Mesendoderm (in vitro differentiated cells): ENCODE data around the gene CCM2.
"Not testable (repeated sequence)": the region's sequence is repeated elsewhere in the genome, so short reads cannot be mapped to it uniquely, and the experiment has no call there.

Source experiments
- DNase-seq: peaks from one replicate; pipeline ENCODE4 v3.0.0; 2013
- H2AK5ac ChIP-seq: 2 replicates; pipeline ENCODE4 v1.6.1; 2013; ENCODE audit warnings: low read length, inconsistent platforms
- H2BK120ac ChIP-seq: 2 replicates; pipeline ENCODE4 v1.6.1; 2013; ENCODE audit warnings: low read depth, mild to moderate bottlenecking, low read length, moderate library complexity, mixed read lengths
- H2BK15ac ChIP-seq: replicated peaks from 2 replicates; pipeline ENCODE4 v1.6.1; 2013; ENCODE audit warnings: low read depth, mild to moderate bottlenecking, moderate library complexity
- H2BK5ac ChIP-seq: 2 replicates; pipeline ENCODE4 v1.6.1; 2013; ENCODE audit warnings: low read length, inconsistent platforms
- H3K18ac ChIP-seq: 2 replicates; pipeline ENCODE4 v1.6.1; 2013; ENCODE audit warnings: mild to moderate bottlenecking, low read length, mixed read lengths
- H3K23ac ChIP-seq: one replicate; pipeline ENCODE4 v1.6.1; 2013; ENCODE audit warnings: low read length
- H3K27ac ChIP-seq: 2 replicates; pipeline ENCODE4 v1.5.1; 2013; ENCODE audit warnings: low read depth, mild to moderate bottlenecking, inconsistent platforms, low read length, moderate library complexity
- H3K27me3 ChIP-seq: 2 replicates; pipeline ENCODE4 v1.6.1; 2013; ENCODE audit warnings: low read length, control low read depth, mild to moderate bottlenecking, inconsistent platforms; ENCODE audit not compliant: insufficient read depth, poor library complexity
- H3K36me3 ChIP-seq: 2 replicates; pipeline ENCODE4 v1.6.1; 2013; ENCODE audit warnings: low read length, inconsistent platforms; ENCODE audit not compliant: control insufficient read depth, insufficient read depth
- H3K4ac ChIP-seq: one replicate; pipeline ENCODE4 v1.6.1; 2013; ENCODE audit warnings: low read depth, mild to moderate bottlenecking, low read length, moderate library complexity
- H3K4me1 ChIP-seq: 2 replicates; pipeline ENCODE4 v1.6.1; 2013; ENCODE audit warnings: low read depth, low read length, inconsistent platforms; ENCODE audit not compliant: control insufficient read depth
- H3K4me2 ChIP-seq: 2 replicates; pipeline ENCODE4 v1.6.1; 2013; ENCODE audit warnings: low read length
- H3K4me3 ChIP-seq: 2 replicates; pipeline ENCODE4 v1.5.1; 2013; ENCODE audit warnings: mild to moderate bottlenecking, low read length
- H3K56ac ChIP-seq: one replicate; pipeline ENCODE4 v1.6.1; 2013; ENCODE audit warnings: low read length
- H3K79me1 ChIP-seq: 2 replicates; pipeline ENCODE4 v1.6.1; 2013; ENCODE audit warnings: low read length, inconsistent platforms
- H3K79me2 ChIP-seq: 2 replicates; pipeline ENCODE4 v1.6.1; 2013; ENCODE audit warnings: mild to moderate bottlenecking, low read length; ENCODE audit not compliant: control insufficient read depth, insufficient read depth
- H3K9ac ChIP-seq: 2 replicates; pipeline ENCODE4 v1.6.1; 2013; ENCODE audit warnings: low read length, inconsistent platforms
- H4K5ac ChIP-seq: one replicate; pipeline ENCODE4 v1.6.1; 2013; ENCODE audit warnings: low read length
- H4K8ac ChIP-seq: one replicate; pipeline ENCODE4 v1.6.1; 2013; ENCODE audit warnings: low read depth, mild to moderate bottlenecking, control low read depth, low read length, moderate library complexity
- WGBS: extraction: QIAGEN DNeasy Blood & Tissue Kit; methylation state at CpG from one replicate; pipeline ENCODE4 v1.1.7; 2013; ENCODE audit warnings: low lambda C conversion rate, missing lambda C conversion rate; ENCODE audit not compliant: insufficient coverage; ENCODE audit errors: extremely low coverage; 5-methylcytosine and 5-hydroxymethylcytosine counted together

Gene CCM2

DNA sequence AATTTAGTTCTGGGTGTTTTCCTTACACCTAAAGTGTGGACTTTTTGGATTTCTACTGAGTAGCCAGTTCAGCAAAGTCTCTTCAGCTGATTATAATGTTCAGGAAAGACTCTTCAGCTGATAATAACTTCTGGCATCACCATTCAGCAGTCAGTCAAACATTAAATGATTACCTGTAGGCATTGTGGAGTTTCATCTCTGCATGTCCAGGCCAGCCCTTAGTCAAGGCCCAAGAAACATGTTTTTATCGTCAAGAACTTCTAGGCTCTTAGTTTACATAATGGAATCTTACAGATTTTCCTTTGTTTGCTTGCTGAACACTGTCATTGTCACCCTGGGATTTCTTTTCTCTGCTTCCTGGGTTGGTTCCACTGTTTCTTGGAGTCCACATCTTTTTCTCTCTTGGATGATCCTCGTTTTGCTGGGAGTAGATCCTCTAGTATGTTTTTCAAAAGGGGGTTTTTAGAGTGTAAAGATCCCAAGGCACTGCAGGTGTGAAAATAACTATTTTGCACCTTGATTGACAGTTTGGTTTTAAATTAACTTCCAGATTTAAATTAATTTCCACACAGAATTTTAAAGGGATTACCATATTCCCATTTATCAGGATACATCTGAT, 24.2 kb downstream of the CCM2 start:
- DNase-seq, result no peak
- Histone ChIP-seq H3K36me3 (no peaks in the 10 kb centered on the region), H2BK15ac (no peak overlapping the region), H3K4me1 (no peaks in the 10 kb centered on the region), H3K4ac (no peak overlapping the region), H3K27me3 (no peaks in the 10 kb centered on the region), H2AK5ac (no peak overlapping the region), H3K4me2 (no peak overlapping the region), H3K79me2 (peaks cover 3% of the 10 kb centered on the region), H3K79me1 (peaks cover 11% of the 10 kb centered on the region), H3K56ac (no peak overlapping the region), H4K5ac (no peak overlapping the region), H3K18ac (no peak overlapping the region), H3K23ac (no peak overlapping the region), H4K8ac (no peak overlapping the region), H3K4me3 (no peak overlapping the region), H3K27ac (no peak overlapping the region), H2BK120ac (no peak overlapping the region), H3K9ac (no peak overlapping the region), H2BK5ac (no peak overlapping the region)
- no CpG with 5 or more reads among the region's 2 CpGs for WGBS

DNA sequence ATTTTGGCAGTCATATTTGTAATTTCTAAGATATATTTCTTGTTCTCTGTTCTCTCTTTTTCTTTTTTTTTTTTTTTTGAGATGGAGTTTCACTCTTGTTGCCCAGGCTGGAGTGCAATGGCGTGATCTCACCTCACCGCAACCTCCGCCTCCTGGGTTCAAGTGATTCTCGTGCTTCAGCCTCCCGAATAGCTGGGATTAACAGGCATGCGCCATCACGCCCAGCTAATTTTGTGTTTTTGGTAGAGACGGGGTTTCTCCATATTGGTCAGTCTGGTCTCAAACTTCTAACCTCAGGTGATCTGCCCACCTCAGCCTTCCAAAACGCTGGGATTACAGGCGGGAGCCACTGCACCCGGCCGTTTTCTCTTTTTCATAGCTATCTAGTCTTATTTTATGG, 25.5 kb downstream of the CCM2 start:
- not testable (repeated sequence) for H4K8ac ChIP-seq, H3K36me3 ChIP-seq, H3K4me2 ChIP-seq, H3K4me3 ChIP-seq, DNase-seq, H3K4ac ChIP-seq, H3K23ac ChIP-seq, H3K79me2 ChIP-seq, H2BK15ac ChIP-seq, H3K18ac ChIP-seq, H4K5ac ChIP-seq, H2BK5ac ChIP-seq, H3K4me1 ChIP-seq, H3K27ac ChIP-seq, H3K56ac ChIP-seq, H2BK120ac ChIP-seq, H3K27me3 ChIP-seq, H2AK5ac ChIP-seq, H3K9ac ChIP-seq
- no CpG with 5 or more reads among the region's 12 CpGs for WGBS
- peaks cover 16% of the 10 kb centered on the region for H3K79me1 ChIP-seq

DNA sequence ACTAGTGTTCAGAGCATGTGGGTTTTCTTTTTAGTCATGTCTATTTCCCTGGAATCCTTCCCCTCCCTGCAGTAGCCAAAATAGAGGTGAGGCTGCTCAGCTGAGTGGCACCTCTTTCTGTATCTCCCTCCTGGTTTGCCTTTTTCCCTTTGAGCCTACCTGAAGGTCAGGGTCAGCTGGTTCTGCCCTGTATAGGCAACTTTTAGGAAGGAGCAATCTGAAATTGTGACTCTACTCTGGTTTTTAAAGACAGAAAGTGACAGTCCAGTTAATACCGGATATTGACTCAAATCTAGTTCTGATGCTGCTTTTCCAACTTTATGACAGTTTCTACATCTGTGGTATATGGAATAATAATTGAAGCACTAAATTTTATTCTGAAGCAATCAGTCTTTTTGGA, 26.0 kb downstream of the CCM2 start:
- Histone ChIP-seq H3K56ac (no peak overlapping the region), H3K36me3 (no peaks in the 10 kb centered on the region), H4K5ac (no peak overlapping the region), H3K4me1 (no peaks in the 10 kb centered on the region), H3K18ac (no peak overlapping the region), H2AK5ac (no peak overlapping the region), H3K4me2 (no peak overlapping the region), H3K27ac (no peak overlapping the region), H3K23ac (no peak overlapping the region), H3K27me3 (no peaks in the 10 kb centered on the region), H3K9ac (no peak overlapping the region), H3K4ac (no peak overlapping the region), H3K79me1 (peaks cover 16% of the 10 kb centered on the region), H2BK15ac (no peak overlapping the region), H3K79me2 (peaks cover 3% of the 10 kb centered on the region), H4K8ac (no peak overlapping the region), H3K4me3 (no peak overlapping the region), H2BK120ac (no peak overlapping the region), H2BK5ac (no peak overlapping the region)
- no peak for DNase-seq
- WGBS, result no CpG with 5 or more reads among the region's 1 CpG

DNA sequence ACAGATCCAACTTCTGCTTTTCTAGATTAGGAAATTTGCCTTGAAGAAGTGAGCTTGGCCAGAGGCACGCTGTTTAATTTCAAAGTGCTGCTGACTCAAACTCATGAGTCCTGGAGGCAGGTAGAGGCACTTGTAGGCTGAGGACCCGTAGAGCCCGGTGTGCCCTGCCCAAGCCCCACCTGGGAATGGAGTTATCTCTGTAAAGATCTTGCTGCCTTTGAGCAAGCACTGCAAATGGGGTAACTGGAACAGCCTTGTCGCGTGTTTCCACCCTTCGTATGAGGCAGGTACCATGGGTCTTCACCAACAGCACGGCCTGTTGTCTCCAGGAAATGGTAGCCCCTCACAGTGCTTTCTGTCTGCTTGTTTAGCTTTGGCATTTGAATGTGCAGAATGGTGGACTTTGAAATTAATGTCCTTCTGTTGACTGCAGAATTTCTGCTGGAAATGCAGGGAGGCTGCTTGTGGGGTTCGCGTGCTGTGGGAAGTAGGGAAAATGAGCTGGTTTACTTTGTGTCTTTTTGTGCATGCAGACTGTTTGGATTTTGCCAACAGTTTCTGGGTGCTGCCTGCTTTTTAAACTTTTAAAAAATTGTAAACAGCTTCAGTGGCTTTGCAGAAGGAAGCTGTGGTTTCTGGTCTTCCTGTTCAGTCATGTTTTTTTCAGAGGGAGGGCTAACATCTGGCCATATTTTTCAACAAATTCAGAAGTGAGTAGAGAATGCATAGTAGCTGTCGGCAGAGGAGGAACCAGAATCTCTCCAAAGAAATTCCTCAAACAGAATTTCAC, 27.2 kb downstream of the CCM2 start:
- no peak for DNase-seq
- Histone ChIP-seq H3K23ac (no peak overlapping the region), H4K5ac (no peak overlapping the region), H3K79me1 (peaks cover 15% of the 10 kb centered on the region), H3K4me1 (no peaks in the 10 kb centered on the region), H3K4me3 (no peak overlapping the region), H3K4me2 (no peak overlapping the region), H3K18ac (no peak overlapping the region), H3K27ac (no peak overlapping the region), H2BK120ac (no peak overlapping the region), H2BK5ac (no peak overlapping the region), H4K8ac (no peak overlapping the region), H2AK5ac (no peak overlapping the region), H3K27me3 (no peaks in the 10 kb centered on the region), H3K56ac (no peak overlapping the region), H3K9ac (no peak overlapping the region), H3K4ac (no peak overlapping the region), H2BK15ac (no peak overlapping the region), H3K79me2 (peaks cover 3% of the 10 kb centered on the region), H3K36me3 (no peaks in the 10 kb centered on the region)
- WGBS, result no CpG with 5 or more reads among the region's 10 CpGs

DNA sequence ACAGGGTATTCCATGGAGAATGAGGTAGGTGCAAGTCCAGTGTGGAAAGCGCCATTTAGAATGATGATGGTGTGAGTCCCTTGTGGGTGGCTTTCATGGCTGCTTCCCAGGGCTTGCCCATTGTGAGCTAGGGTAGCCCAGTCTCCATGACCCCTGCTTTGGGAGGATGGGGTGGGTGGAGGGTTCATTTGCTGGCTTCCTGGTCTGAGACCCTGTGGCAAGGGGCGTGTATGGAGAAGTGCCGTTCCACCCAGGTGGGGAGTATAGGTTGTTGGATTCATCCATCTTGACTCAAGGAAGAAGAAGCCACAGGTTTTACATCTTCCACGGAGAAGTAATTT, 27.7 kb downstream of the CCM2 start:
- Histone ChIP-seq H4K5ac (no peak overlapping the region), H3K56ac (no peak overlapping the region), H3K23ac (no peak overlapping the region), H2BK120ac (no peak overlapping the region), H2BK5ac (no peak overlapping the region), H3K18ac (no peak overlapping the region), H2AK5ac (no peak overlapping the region), H3K4me2 (no peak overlapping the region), H2BK15ac (no peak overlapping the region), H4K8ac (no peak overlapping the region), H3K36me3 (no peaks in the 10 kb centered on the region), H3K79me2 (peaks cover 3% of the 10 kb centered on the region), H3K79me1 (peaks cover 15% of the 10 kb centered on the region), H3K4me1 (no peaks in the 10 kb centered on the region), H3K4me3 (no peak overlapping the region), H3K9ac (no peak overlapping the region), H3K27ac (no peak overlapping the region), H3K27me3 (no peaks in the 10 kb centered on the region), H3K4ac (no peak overlapping the region)
- no peak for DNase-seq
- WGBS, result no CpG with 5 or more reads among the region's 4 CpGs
